ENCODE data around the gene GRIP1.

Gene GRIP1

DNA sequence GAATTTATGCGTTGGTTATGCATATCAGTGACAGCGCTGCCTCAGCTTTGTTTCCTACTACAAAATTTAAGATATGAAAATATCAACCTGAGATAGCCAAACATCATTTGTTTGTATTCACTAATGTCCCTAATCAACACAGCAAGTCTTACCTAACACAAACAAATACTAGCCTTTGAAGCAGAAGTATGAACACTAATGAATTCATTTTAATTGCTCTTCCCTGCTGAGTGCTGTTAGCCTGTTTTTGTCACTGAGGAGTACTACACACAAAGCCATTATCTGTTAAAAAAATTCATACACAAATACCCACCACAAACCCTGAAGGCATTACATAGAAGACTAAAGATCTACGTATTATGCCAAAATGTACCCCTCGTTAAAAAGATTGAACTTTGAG lies 225.8 kb downstream of the GRIP1 start:
- TF ChIP-seq, protein P1, sequence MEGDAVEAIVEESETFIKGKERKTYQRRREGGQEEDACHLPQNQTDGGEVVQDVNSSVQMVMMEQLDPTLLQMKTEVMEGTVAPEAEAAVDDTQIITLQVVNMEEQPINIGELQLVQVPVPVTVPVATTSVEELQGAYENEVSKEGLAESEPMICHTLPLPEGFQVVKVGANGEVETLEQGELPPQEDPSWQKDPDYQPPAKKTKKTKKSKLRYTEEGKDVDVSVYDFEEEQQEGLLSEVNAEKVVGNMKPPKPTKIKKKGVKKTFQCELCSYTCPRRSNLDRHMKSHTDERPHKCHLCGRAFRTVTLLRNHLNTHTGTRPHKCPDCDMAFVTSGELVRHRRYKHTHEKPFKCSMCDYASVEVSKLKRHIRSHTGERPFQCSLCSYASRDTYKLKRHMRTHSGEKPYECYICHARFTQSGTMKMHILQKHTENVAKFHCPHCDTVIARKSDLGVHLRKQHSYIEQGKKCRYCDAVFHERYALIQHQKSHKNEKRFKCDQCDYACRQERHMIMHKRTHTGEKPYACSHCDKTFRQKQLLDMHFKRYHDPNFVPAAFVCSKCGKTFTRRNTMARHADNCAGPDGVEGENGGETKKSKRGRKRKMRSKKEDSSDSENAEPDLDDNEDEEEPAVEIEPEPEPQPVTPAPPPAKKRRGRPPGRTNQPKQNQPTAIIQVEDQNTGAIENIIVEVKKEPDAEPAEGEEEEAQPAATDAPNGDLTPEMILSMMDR (IDR thresholded peaks at IDR 0.05; ENCODE audit: unreplicated experiment in 3 of 3): no peak
- H3K27ac Mint-ChIP-seq: no peak overlapping the region
- H3K27me3 Mint-ChIP-seq (ENCODE audit: low read depth): no peaks in the 10 kb centered on the region
- peaks cover 19% of the 10 kb centered on the region for H3K36me3 Mint-ChIP-seq (ENCODE audit: low read depth)
- no peak overlapping the region for H3K4me3 Mint-ChIP-seq
- H3K4me1 Mint-ChIP-seq: no peaks in the 10 kb centered on the region
- H3K9me3 Mint-ChIP-seq: no peaks in the 10 kb centered on the region

DNA sequence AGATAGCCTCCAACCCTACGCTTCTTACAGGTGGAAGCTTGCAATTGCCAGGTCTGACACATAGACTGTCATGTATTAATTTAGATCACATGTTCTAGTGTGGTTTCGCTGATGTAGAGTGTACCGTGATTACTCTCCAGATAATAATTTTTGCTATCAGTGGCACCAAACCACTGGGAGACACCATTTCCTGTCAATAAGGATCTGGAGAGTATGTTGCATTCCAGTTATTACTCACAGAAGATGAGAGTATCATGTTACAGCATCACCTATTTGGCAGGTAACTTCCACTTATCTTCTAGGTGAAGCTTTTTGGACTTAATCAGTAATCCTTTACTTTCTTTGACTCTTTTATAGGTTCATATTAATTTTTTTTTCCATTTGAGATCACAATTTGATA lies 229.3 kb downstream of the GRIP1 start:
- no peaks in the 10 kb centered on the region for H3K27me3 Mint-ChIP-seq (ENCODE audit: low read depth)
- peaks cover 8% of the 10 kb centered on the region for H3K36me3 Mint-ChIP-seq (ENCODE audit: low read depth)
- H3K27ac Mint-ChIP-seq: no peak overlapping the region
- H3K9me3 Mint-ChIP-seq: no peaks in the 10 kb centered on the region
- no peak overlapping the region for H3K4me3 Mint-ChIP-seq
- no peaks in the 10 kb centered on the region for H3K4me1 Mint-ChIP-seq
- TF ChIP-seq, protein P1 (IDR thresholded peaks at IDR 0.05; ENCODE audit: unreplicated experiment in 3 of 3): no peak

DNA sequence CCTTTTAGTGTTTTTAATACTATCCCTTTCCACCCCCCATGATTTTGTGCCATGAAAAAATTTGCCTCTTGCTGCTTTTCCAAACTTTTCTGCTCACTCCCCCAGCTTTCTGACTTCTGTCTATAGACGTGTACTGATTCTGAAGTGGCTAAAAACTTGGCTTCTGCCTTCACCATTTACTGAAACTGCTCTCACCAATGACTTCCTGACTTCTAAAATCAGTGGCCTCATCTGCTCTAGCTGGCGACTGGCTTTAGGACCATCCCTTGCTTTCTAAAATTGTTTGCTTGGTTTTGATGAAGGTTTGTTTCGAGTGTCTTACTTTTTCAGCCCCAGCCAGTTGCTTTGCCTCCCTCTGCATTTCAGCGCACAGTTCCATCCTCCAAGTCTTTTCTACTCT lies 231.2 kb downstream of the GRIP1 start:
- Mint-ChIP-seq H3K27ac (no peak overlapping the region), H3K27me3 (ENCODE audit: low read depth) (no peaks in the 10 kb centered on the region), H3K4me3 (no peak overlapping the region), H3K9me3 (no peaks in the 10 kb centered on the region), H3K36me3 (ENCODE audit: low read depth) (peaks cover 4% of the 10 kb centered on the region), H3K4me1 (no peaks in the 10 kb centered on the region)
- TF ChIP-seq, protein P1 (IDR thresholded peaks at IDR 0.05; ENCODE audit: unreplicated experiment in 3 of 3): no peak

DNA sequence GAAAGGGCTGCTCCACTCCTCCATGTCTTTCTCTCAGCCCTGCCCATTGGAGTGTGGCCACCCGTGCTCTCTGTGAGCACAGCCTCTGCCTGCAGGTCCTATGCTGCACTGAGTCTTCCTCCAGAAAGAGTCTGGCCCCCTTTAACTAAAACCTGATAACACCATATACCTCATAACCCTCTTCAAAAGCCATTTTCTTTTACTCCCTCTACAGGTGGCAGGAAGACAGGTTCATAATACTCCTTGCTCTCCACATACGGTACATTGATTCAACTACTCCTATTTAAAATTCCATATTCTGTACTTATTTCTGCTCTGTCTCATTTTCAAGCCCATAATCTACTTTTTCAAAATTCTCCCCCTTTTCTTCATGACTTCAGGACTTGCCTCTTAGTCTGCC lies 232.6 kb downstream of the GRIP1 start:
- H3K27me3 Mint-ChIP-seq (ENCODE audit: low read depth): no peaks in the 10 kb centered on the region
- TF ChIP-seq, protein P1 (IDR thresholded peaks at IDR 0.05; ENCODE audit: unreplicated experiment in 3 of 3): no peak
- H3K9me3 Mint-ChIP-seq: no peaks in the 10 kb centered on the region
- H3K36me3 Mint-ChIP-seq (ENCODE audit: low read depth): peaks cover 4% of the 10 kb centered on the region
- H3K27ac Mint-ChIP-seq: no peak overlapping the region
- H3K4me1 Mint-ChIP-seq: no peaks in the 10 kb centered on the region
- no peak overlapping the region for H3K4me3 Mint-ChIP-seq

DNA sequence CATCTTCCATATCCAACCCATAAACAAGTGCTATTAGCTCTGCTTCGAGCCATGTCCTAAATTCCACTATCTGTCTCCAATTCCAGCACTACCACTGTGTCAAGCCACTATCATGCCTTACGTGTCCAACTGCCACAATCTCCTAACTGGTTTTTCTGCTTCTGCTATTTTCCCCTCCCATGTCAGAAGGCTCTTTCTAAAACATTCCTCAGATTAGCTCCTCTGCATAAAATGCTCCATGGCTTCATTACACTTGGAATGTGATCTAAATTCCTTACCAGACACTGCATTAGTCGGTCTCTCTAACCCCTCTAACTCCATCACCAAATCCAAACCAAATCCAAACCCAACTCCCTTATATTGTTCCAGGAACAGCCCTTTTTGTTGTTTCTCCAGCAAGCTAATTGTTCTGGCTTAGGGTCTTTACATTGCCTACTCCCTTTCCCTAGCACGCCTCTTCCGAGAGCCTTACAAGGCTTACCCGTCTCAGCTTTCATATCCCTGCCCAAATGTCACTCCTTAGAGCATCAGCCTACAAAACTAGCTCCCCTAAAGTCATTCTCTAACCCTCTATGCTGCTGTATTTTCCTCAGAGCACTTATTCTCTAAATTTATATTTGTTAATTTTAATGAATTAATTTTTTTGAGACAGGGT lies 236.8 kb downstream of the GRIP1 start:
- Mint-ChIP-seq H3K27me3 (ENCODE audit: low read depth) (no peaks in the 10 kb centered on the region), H3K36me3 (ENCODE audit: low read depth) (peaks cover 4% of the 10 kb centered on the region), H3K9me3 (no peaks in the 10 kb centered on the region), H3K27ac (no peak overlapping the region), H3K4me1 (no peaks in the 10 kb centered on the region), H3K4me3 (no peak overlapping the region)
- TF ChIP-seq, protein P1 (IDR thresholded peaks at IDR 0.05; ENCODE audit: unreplicated experiment in 3 of 3): no peak

DNA sequence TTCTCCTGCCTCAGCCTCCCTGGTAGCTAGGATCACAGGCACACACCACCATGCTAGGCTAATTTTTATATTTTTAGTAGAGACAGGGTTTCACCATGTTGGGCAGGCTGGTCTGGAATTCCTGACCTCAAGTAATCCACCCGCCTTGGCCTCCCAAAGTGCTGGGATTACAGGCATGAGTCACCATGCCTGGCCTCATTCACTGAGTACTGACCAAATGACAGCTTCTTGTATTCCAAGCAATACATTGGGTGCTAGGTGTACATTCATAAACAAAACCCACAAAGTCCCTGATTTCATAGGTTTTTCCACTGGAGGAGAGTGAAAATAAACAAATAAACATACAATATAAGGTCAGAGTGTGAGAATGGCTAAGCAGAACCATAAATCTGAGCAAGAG lies 240.3 kb downstream of the GRIP1 start:
- Mint-ChIP-seq H3K36me3 (ENCODE audit: low read depth) (no peaks in the 10 kb centered on the region), H3K4me3 (no peak overlapping the region), H3K9me3 (no peaks in the 10 kb centered on the region), H3K27me3 (ENCODE audit: low read depth) (no peaks in the 10 kb centered on the region), H3K27ac (no peak overlapping the region), H3K4me1 (no peaks in the 10 kb centered on the region)
- TF ChIP-seq, protein P1 (IDR thresholded peaks at IDR 0.05; ENCODE audit: unreplicated experiment in 3 of 3): no peak

All from nephron (organoid).